K562 (cell line): ENCODE results near the gene SRCIN1. TPM values are rescaled to one million over a fixed set of nuclear protein-coding genes. Genes with fewer than 3 reads are reported as not detected.

Source experiments
- ATAC-seq: fragments of 200-7000 bp; cut with Tn5 transposase; 3 replicates; pipeline ENCODE4 v1.9.1; 2020; ENCODE audit warnings: moderate library complexity
- BruUV-seq: library from RNA; stranded (reverse); fragments of 400-500 nt; replicated peaks from 2 replicates; lab custom pipeline; 2021; lab: Mats Ljungman, UMichigan
- CTCF ChIA-PET: fragments of 300-600 bp; formaldehyde crosslinking; extraction: SDS; loops from one replicate; lab custom pipeline; 2021; ENCODE audit warnings: low intra/inter-chr PET ratio; lab: Yijun Ruan, JAX
- POLR2A ChIA-PET: fragments of 300-600, 350-650 bp; sonication (Branson Sonifier 250); formaldehyde crosslinking; extraction: SDS; loops from one replicate; lab custom pipeline; 2021; ENCODE audit warnings: antibody characterized with exemption, inconsistent platforms; lab: Yijun Ruan, JAX
- DNase-seq, 4 experiments: peaks; one replicate each; pipeline versions ENCODE4 v3.0.0 to v3.0.0-alpha.2; 2011 to 2018; ENCODE audit warnings: low spot score in 3 of 4, mixed read lengths in 3 of 4; ENCODE audit errors: extremely low read depth in 1 of 4
- FAIRE-seq: peaks from 2 replicates; lab custom pipeline; 2011; peaks lifted over from hg19 to GRCh38; lab: Jason Lieb, UNC
- H2AFZ ChIP-seq: 2 replicates; pipeline ENCODE4 v1.6.0; 2011; ENCODE audit warnings: low read depth, low read length, control low read depth, inconsistent platforms
- H3K27ac ChIP-seq: fragments of 200-600 bp; 3 replicates; pipeline ENCODE4 v1.8.0; 2011; ENCODE audit warnings: low read depth, mild to moderate bottlenecking, control low read depth, inconsistent platforms, low read length, moderate library complexity, mixed read lengths; ENCODE audit errors: extremely low read depth
- H3K27me3 ChIP-seq, 2 experiments: fragments of 300-600 bp in 1 of 2; 2 replicates in 1 of 2; 3 replicates in 1 of 2; pipeline versions ENCODE4 v1.6.0 to v1.8.0; 2011; ENCODE audit warnings: inconsistent platforms in 2 of 2, low read length in 2 of 2, mild to moderate bottlenecking in 1 of 2, mixed read lengths in 1 of 2, moderate library complexity in 1 of 2; ENCODE audit not compliant: control insufficient read depth in 2 of 2, insufficient read depth in 2 of 2
- H3K36me3 ChIP-seq: fragments of 300-600 bp; 3 replicates; pipeline ENCODE4 v1.8.0; 2011; ENCODE audit warnings: mild to moderate bottlenecking, low read length, inconsistent platforms; ENCODE audit not compliant: control insufficient read depth, insufficient read depth
- H3K4me1 ChIP-seq, 2 experiments: fragments of 200-600 bp in 1 of 2; replicated peaks in 1 of 2; 2 replicates in 1 of 2; 3 replicates in 1 of 2; pipeline versions ENCODE4 v1.5.1 to v1.8.0; 2011; ENCODE audit warnings: inconsistent platforms in 2 of 2, low read length in 2 of 2, mild to moderate bottlenecking in 1 of 2, mixed read lengths in 1 of 2, moderate library complexity in 1 of 2; ENCODE audit not compliant: control insufficient read depth in 2 of 2, insufficient read depth in 2 of 2
- H3K4me2 ChIP-seq: 2 replicates; pipeline ENCODE4 v1.6.1; 2011; ENCODE audit warnings: low read length, control low read depth, inconsistent platforms, mixed read lengths; ENCODE audit not compliant: insufficient read depth
- H3K4me3 ChIP-seq: fragments of 200-600 bp; sonication (generic), shearing (Covaris generic); 2 replicates; pipeline ENCODE4 v1.5.1; 2016; ENCODE audit warnings: control low read depth, inconsistent platforms
- H3K79me2 ChIP-seq: fragments of 200-600 bp; 3 replicates; pipeline ENCODE4 v1.8.0; 2011; ENCODE audit warnings: low read length, inconsistent platforms; ENCODE audit not compliant: control insufficient read depth, insufficient read depth
- H3K9ac ChIP-seq, 2 experiments: 2 replicates each; pipeline versions ENCODE4 v1.6.0 to v1.6.1; 2011; ENCODE audit warnings: low read depth in 2 of 2, low read length in 2 of 2, control low read depth in 1 of 2, inconsistent platforms in 1 of 2, mild to moderate bottlenecking in 1 of 2, mixed read lengths in 1 of 2; ENCODE audit not compliant: insufficient read depth in 1 of 2
- H3K9me1 ChIP-seq: one replicate; pipeline ENCODE4 v1.6.0; 2011; ENCODE audit warnings: inconsistent platforms, mild to moderate bottlenecking, low read length, moderate library complexity; ENCODE audit not compliant: control insufficient read depth, insufficient read depth
- H3K9me3 ChIP-seq: replicated peaks from 2 replicates; pipeline ENCODE4 v1.5.1; 2011; ENCODE audit warnings: low read depth, low read length, inconsistent platforms; ENCODE audit not compliant: control insufficient read depth, insufficient read depth
- H4K20me1 ChIP-seq: replicated peaks from 2 replicates; pipeline ENCODE4 v1.6.1; 2011; ENCODE audit warnings: low read length, inconsistent platforms, mixed read lengths; ENCODE audit not compliant: control insufficient read depth, insufficient read depth
- LARP7 ChIP-seq: fragments of 450-650 bp; IDR thresholded peaks from 2 replicates; pipeline ENCODE4 v1.6.1; 2016
- NBN ChIP-seq: fragments of 450-650 bp; IDR thresholded peaks from 2 replicates; pipeline ENCODE4 v1.6.1; 2016; ENCODE audit warnings: low read depth, mild to moderate bottlenecking
- NRF1 ChIP-seq, 2 experiments: fragments of 450-650 bp; IDR thresholded peaks in 1 of 2; conservative IDR thresholded peaks in 1 of 2; 2 replicates each; pipeline ENCODE4 v1.6.1; 2014; ENCODE audit warnings: mild to moderate bottlenecking in 2 of 2
- XRCC3 ChIP-seq: fragments of 450-650 bp; IDR thresholded peaks from 2 replicates; pipeline ENCODE4 v1.6.1; 2017; ENCODE audit warnings: mild to moderate bottlenecking, moderate library complexity
- WGBS: fragments of 100-300 bp; shearing (Covaris generic); methylation state at CpG from one replicate; pipeline ENCODE4 v1.1.6; 2016; ENCODE audit warnings: low coverage, mixed read lengths; ENCODE audit not compliant: insufficient coverage; ENCODE audit errors: missing lambda C conversion rate; 5-methylcytosine and 5-hydroxymethylcytosine counted together
- in situ Hi-C: fragments of 300-500 bp; cut with MboI; formaldehyde crosslinking; loops from 4 replicates; pipeline ENCODE4 v1.15.0; 2018; ENCODE audit warnings: inconsistent platforms, mixed read lengths
- intact Hi-C: fragments of 100-400 bp; cut with micrococcal nuclease; formaldehyde crosslinking; loops from 2 replicates; pipeline ENCODE4 v1.14.2; 2022
- polyA plus RNA-seq, 8 experiments: library from polyadenylated mRNA; depleted of rRNA in 4 of 8; stranded (reverse) in 5 of 8; unstranded in 3 of 8; fragments of >200 nt; fragmentation: Nextera tagmentation in 2 of 8; fragmentation: Illumina TruSeq in 1 of 8; extraction: Ambion mirVana in 2 of 8; extraction: Trizol in 1 of 8; gene quantifications; 2 replicates each; pipeline versions ENCODE4 v1.2.1 to v1.2.3, GENCODE V29; 2011 to 2014; ENCODE audit warnings: inconsistent platforms in 1 of 8, missing spikeins in 1 of 8
- total RNA-seq, 7 experiments: library from RNA; depleted of rRNA in 6 of 7; stranded (reverse); fragments of >200 nt in 6 of 7; fragmentation: Illumina TruSeq in 2 of 7; extraction: Trizol in 2 of 7; gene quantifications; 2 replicates each; pipeline versions ENCODE4 v1.2.1 to v1.2.3, GENCODE V29; 2011 to 2021; ENCODE audit warnings: low replicate concordance in 1 of 7
- TF ChIP-seq, protein P1 (sequence below): fragments of 450-650 bp; IDR thresholded peaks from 2 replicates; pipeline ENCODE4 v1.6.1; 2016

Gene SRCIN1
- total and polyA plus RNA-seq, 9 of the 15 experiments (the other 6 are each of a cell fraction or from before 2014, with no cell fraction given) = 0.09 to 0.33 (median 0.13) TPM; not detected in 6

DNA sequence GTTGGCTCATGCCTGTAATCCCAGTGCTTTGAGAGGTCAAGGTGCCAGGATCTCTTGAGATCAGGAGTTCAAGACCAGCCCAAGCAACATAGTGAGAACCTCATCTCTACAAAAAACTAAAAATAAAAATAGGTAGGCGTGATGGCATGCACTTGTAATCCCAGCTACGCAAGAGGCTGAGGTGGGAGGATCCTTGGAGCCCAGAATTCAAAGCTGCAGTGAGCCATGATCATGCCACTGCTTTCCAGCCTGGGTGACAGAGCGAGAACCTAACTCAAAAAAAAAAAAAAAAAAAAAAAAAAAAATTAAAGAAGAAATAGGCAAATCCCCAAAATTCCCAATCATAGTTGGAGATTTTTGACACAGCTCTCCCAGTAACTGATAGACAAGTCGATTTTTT is 32.2 kb upstream of the SRCIN1 start:
- DNase-seq (no peak), FAIRE-seq (no peak), ATAC-seq (no peak)
- 37% methylated on average over 3 of the region's 4 CpGs for WGBS
- H3K9me1 ChIP-seq = no peaks in the 10 kb centered on the region
- H3K4me3 ChIP-seq = no peak overlapping the region
- no TSS peak for BruUV-seq
- no peak for TF ChIP-seq NBN
- no peak for TF ChIP-seq LARP7
- H4K20me1 ChIP-seq = no peaks in the 10 kb centered on the region
- H3K36me3 ChIP-seq = no peaks in the 10 kb centered on the region
- no peaks in the 10 kb centered on the region; a peak in 1 of 5 replicates for H3K4me1 ChIP-seq
- no peak overlapping the region for H3K9ac ChIP-seq
- H3K27me3 ChIP-seq = no peaks in the 10 kb centered on the region; a peak in 3 of 5 replicates
- no peak overlapping the region for H3K4me2 ChIP-seq
- ChIA-PET POLR2A (no interaction called here), CTCF (interaction anchor here (0.6 kb wide), 1 partner anchor 77 kb away, joined by 5 read pairs; no protein-coding TSS in a partner anchor)
- in situ Hi-C loops = no loop called here
- no peak overlapping the region for H3K27ac ChIP-seq
- no peaks in the 10 kb centered on the region for H3K79me2 ChIP-seq
- no peaks in the 10 kb centered on the region for H3K9me3 ChIP-seq
- intact Hi-C loops = no loop called here
- no peak overlapping the region for H2AFZ ChIP-seq

DNA sequence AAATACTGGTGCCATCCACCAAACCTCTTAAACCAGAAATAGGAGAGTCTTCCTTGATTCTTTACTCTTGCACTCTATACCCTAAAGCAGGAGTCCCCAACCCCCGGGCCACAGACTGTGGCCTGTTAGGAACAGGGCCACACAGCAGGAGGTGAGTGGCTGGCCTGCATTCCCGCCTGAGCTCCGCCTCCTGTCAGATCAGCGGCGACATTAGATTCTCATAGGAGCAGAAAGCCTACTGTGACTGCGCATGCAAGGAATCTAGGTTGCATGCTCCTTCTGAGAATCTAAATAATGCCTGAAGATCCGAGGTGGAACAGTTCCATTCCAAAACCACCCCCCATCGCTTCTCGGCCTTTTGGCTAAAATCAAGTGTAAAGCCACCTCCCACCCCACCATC is 30.3 kb upstream of the SRCIN1 start:
- Histone ChIP-seq H3K4me2 (no peak overlapping the region), H3K4me1 (no peaks in the 10 kb centered on the region; a peak in 2 of 5 replicates), H3K9ac (peak overlapping the region in 1 of 2 experiments; percentile 19; a peak in 1 of 4 replicates), H3K27ac (no peak overlapping the region), H3K4me3 (no peak overlapping the region), H3K9me1 (no peaks in the 10 kb centered on the region), H4K20me1 (no peaks in the 10 kb centered on the region), H3K36me3 (no peaks in the 10 kb centered on the region), H3K9me3 (no peaks in the 10 kb centered on the region), H3K27me3 (no peaks in the 10 kb centered on the region; a peak in 2 of 5 replicates), H3K79me2 (no peaks in the 10 kb centered on the region), H2AFZ (0 out of 2 replicates have a peak overlapping the region, but pooled peaks have one; percentile 44)
- intact Hi-C loops = no loop called here
- 31% methylated on average over 9 of the region's 9 CpGs for WGBS
- peak; percentile 40 to 56; a peak in 3 of 4 replicates for TF ChIP-seq NRF1 (conservative IDR thresholded peaks at IDR 0.05 in 1 of 2, IDR thresholded peaks at IDR 0.05 in 1 of 2)
- TF ChIP-seq, protein P1, sequence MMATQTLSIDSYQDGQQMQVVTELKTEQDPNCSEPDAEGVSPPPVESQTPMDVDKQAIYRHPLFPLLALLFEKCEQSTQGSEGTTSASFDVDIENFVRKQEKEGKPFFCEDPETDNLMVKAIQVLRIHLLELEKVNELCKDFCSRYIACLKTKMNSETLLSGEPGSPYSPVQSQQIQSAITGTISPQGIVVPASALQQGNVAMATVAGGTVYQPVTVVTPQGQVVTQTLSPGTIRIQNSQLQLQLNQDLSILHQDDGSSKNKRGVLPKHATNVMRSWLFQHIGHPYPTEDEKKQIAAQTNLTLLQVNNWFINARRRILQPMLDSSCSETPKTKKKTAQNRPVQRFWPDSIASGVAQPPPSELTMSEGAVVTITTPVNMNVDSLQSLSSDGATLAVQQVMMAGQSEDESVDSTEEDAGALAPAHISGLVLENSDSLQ = peak; percentile 55
- no peak for TF ChIP-seq XRCC3
- no TSS peak for BruUV-seq
- FAIRE-seq = no peak
- peak in 1 of 4 experiments; percentile 26 for DNase-seq
- peak; percentile 63 for ATAC-seq
- ChIA-PET CTCF (no interaction called here), POLR2A (interaction anchor here (1.2 kb wide), 1 partner anchor 17 kb away, joined by 3 read pairs; no protein-coding TSS in a partner anchor)
- in situ Hi-C loops = no loop called here
